K562 (cell line): ENCODE results near the gene ARID5B. TPM values are rescaled to one million over a fixed set of nuclear protein-coding genes. Genes with fewer than 3 reads are reported as not detected.
A peak's percentile ranks its signal among the peaks of the same experiment; 100 is the strongest.

Experiments used
- FOSL1 ChIP-seq: fragments of 200-800 bp; sonication (Bioruptor generic); conservative IDR thresholded peaks from 2 replicates; pipeline ENCODE4 v1.6.1; 2016; ENCODE audit warnings: missing genetic modification characterization, missing compliant biosample characterization
- FOXM1 ChIP-seq, 2 experiments: fragments of 450-650 bp in 1 of 2; sonication (generic) in 1 of 2; formaldehyde crosslinking in 1 of 2; IDR thresholded peaks; 2 replicates each; pipeline versions ENCODE4 v1.6.1 to v1.9.0; 2017 to 2022; ENCODE audit warnings: low read depth in 2 of 2, mild to moderate bottlenecking in 2 of 2, missing genetic modification reagents in 1 of 2, moderate library complexity in 1 of 2
- GATA2 ChIP-seq: sonication (generic); formaldehyde crosslinking; IDR thresholded peaks from 2 replicates; pipeline ENCODE4 v1.4.0; 2020; ENCODE audit warnings: mild to moderate bottlenecking, missing genetic modification reagents
- HSF4 ChIP-seq: fragments of 250-450 bp; sonication (Bioruptor Pico); IDR thresholded peaks from 2 replicates; pipeline ENCODE4 v2.1.2; 2022; ENCODE audit warnings: mild to moderate bottlenecking, moderate library complexity, borderline replicate concordance
- JUND ChIP-seq, 2 experiments: IDR thresholded peaks; 2 replicates in 1 of 2; 3 replicates in 1 of 2; pipeline ENCODE4 v1.6.1; 2011; ENCODE audit warnings: borderline replicate concordance in 2 of 2, low read depth in 2 of 2, low read length in 2 of 2, improper control_type of control experiment in 1 of 2, missing biosample characterization in 1 of 2, missing genetic modification characterization in 1 of 2, missing genetic modification reagents in 1 of 2
- KAT8 ChIP-seq: fragments of 450-650 bp; IDR thresholded peaks from 2 replicates; pipeline ENCODE4 v1.6.1; 2016; ENCODE audit warnings: low read depth, mild to moderate bottlenecking
- MGA ChIP-seq: fragments of 450-650 bp; IDR thresholded peaks from 2 replicates; pipeline ENCODE4 v1.6.1; 2016; ENCODE audit warnings: mild to moderate bottlenecking, moderate library complexity
- MIER1 ChIP-seq: fragments of 450-650 bp; IDR thresholded peaks from 2 replicates; pipeline ENCODE4 v1.6.1; 2016; ENCODE audit warnings: antibody characterized with exemption, mild to moderate bottlenecking, low read depth
- NCOA6 ChIP-seq: fragments of 450-650 bp; IDR thresholded peaks from 2 replicates; pipeline ENCODE4 v1.6.1; 2017; ENCODE audit warnings: mild to moderate bottlenecking
- NFATC3 ChIP-seq: fragments of 450-650 bp; IDR thresholded peaks from 2 replicates; pipeline ENCODE4 v1.6.1; 2017; ENCODE audit warnings: mild to moderate bottlenecking
- NFYB ChIP-seq: IDR thresholded peaks from 2 replicates; pipeline ENCODE4 v1.6.1; 2011; ENCODE audit warnings: mild to moderate bottlenecking, moderate library complexity; ENCODE audit not compliant: insufficient read length; ENCODE audit errors: extremely low read depth
- SMARCC2 ChIP-seq: fragments of 450-650 bp; IDR thresholded peaks from 2 replicates; pipeline ENCODE4 v1.6.1; 2017; ENCODE audit warnings: antibody characterized with exemption, moderate library complexity, mild to moderate bottlenecking, low read depth
- TAL1 ChIP-seq: fragments of 450-650 bp; IDR thresholded peaks from 2 replicates; pipeline ENCODE4 v1.6.1; 2016; ENCODE audit warnings: mild to moderate bottlenecking
- TFE3 ChIP-seq: fragments of 450-650 bp; formaldehyde crosslinking; IDR thresholded peaks from 2 replicates; pipeline ENCODE4 v1.4.0; 2020; ENCODE audit warnings: mild to moderate bottlenecking, mixed read lengths
- ZNF23 ChIP-seq: fragments of 250-450 bp; sonication (Bioruptor Pico); IDR thresholded peaks from 2 replicates; pipeline ENCODE4 v1.4.0; 2020; ENCODE audit warnings: mild to moderate bottlenecking
- polyA plus RNA-seq, 8 experiments: library from polyadenylated mRNA; depleted of rRNA in 4 of 8; stranded (reverse) in 5 of 8; unstranded in 3 of 8; fragments of >200 nt; fragmentation: Nextera tagmentation in 2 of 8; fragmentation: Illumina TruSeq in 1 of 8; extraction: Ambion mirVana in 2 of 8; extraction: Trizol in 1 of 8; gene quantifications; 2 replicates each; pipeline versions ENCODE4 v1.2.1 to v1.2.3, GENCODE V29; 2011 to 2014; ENCODE audit warnings: inconsistent platforms in 1 of 8, missing spikeins in 1 of 8
- total RNA-seq, 7 experiments: library from RNA; depleted of rRNA in 6 of 7; stranded (reverse); fragments of >200 nt in 6 of 7; fragmentation: Illumina TruSeq in 2 of 7; extraction: Trizol in 2 of 7; gene quantifications; 2 replicates each; pipeline versions ENCODE4 v1.2.1 to v1.2.3, GENCODE V29; 2011 to 2021; ENCODE audit warnings: low replicate concordance in 1 of 7

ARID5B gene
- total and polyA plus RNA-seq, 9 of the 15 experiments (the other 6 are each of a cell fraction or from before 2014, with no cell fraction given): 0.48 to 1.6 (median 0.80) TPM

- no peak for TF ChIP-seq MGA
- TF ChIP-seq TAL1: peak; percentile 57
- 0 out of 2 replicates have a peak, but pooled peaks have one; percentile 35 for TF ChIP-seq SMARCC2
- peak; percentile 15; the same call in 1 of the 2 replicates for TF ChIP-seq FOXM1 (IDR thresholded peaks at IDR 0.05; ENCODE audit: low read depth)
- no peak for TF ChIP-seq FOXM1 (CRISPR knock-in tag; IDR thresholded peaks at IDR 0.05; ENCODE audit: low read depth)
- no peak for TF ChIP-seq NFYB
- peak; percentile 58 for TF ChIP-seq JUND (IDR thresholded peaks at IDR 0.05; ENCODE audit: borderline replicate concordance, low read depth, low read length)
- TF ChIP-seq JUND (tag; IDR thresholded peaks at IDR 0.05; ENCODE audit: borderline replicate concordance, low read depth, low read length): peak; percentile 41; the same call in 1 of the 3 replicates
- TF ChIP-seq HSF4 (CRISPR knock-in tag): no peak
- TF ChIP-seq KAT8: no peak
- TF ChIP-seq TFE3 (CRISPR knock-in tag): no peak
- TF ChIP-seq NCOA6: no peak
- TF ChIP-seq MIER1: no peak
- peak; percentile 67 for TF ChIP-seq GATA2 (CRISPR knock-in tag)
- peak; percentile 89 for TF ChIP-seq FOSL1 (tag)
- no peak for TF ChIP-seq ZNF23 (CRISPR knock-in tag)
- no peak for TF ChIP-seq NFATC3
Measured at GRCh38 chr10:61981460-61981859, 80.0 kb downstream of the ARID5B start (continued).
